ENCODE data around the gene ELP2.

ELP2 gene

GRCh38 chr18:36094431-36094830, 35.3 kb upstream of the ELP2 start:
- POLR2A ChIA-PET = interaction anchor here (0.6 kb wide), 1 partner anchor 53 kb away, joined by 3 read pairs; no protein-coding TSS in a partner anchor
- CTCF ChIA-PET = interaction anchor here (0.8 to 8.8 kb wide), 13 partner anchors 9 to 317 kb away, joined by 3 to 124 read pairs (median 5); partner anchors contain the start of genes ELP2 and SLC39A6
- DNase-seq (ENCODE audit: extremely low spot score) = no peak
- no peak for TF ChIP-seq CTCF (IDR thresholded peaks at IDR 0.05; ENCODE audit: control extremely low read depth, extremely low read depth, low read depth, missing control alignments)

- peak; percentile 34 for TF ChIP-seq CTCF (IDR thresholded peaks at IDR 0.05; ENCODE audit: control extremely low read depth, extremely low read depth, low read depth, missing control alignments)
- POLR2A ChIA-PET = no interaction called here
- DNase-seq (ENCODE audit: extremely low spot score) = peak; percentile 42
- CTCF ChIA-PET = interaction anchor here (0.6 to 8.8 kb wide), 22 partner anchors 10 to 477 kb away, joined by 3 to 124 read pairs (median 4); partner anchors contain the start of genes ELP2, FHOD3, MOCOS and SLC39A6
Observed at GRCh38 chr18:36095936-36096519, 33.7 kb upstream of the ELP2 start.

GRCh38 chr18:36096955-36097354, 32.7 kb upstream of the ELP2 start:
- TF ChIP-seq CTCF (IDR thresholded peaks at IDR 0.05; ENCODE audit: control extremely low read depth, extremely low read depth, low read depth, missing control alignments) = no peak
- POLR2A ChIA-PET = no interaction called here
- DNase-seq (ENCODE audit: extremely low spot score) = no peak
- CTCF ChIA-PET = interaction anchor here (8.8 kb wide), 1 partner anchor 188 kb away, joined by 124 read pairs; no protein-coding TSS in a partner anchor

- no peak for TF ChIP-seq CTCF (IDR thresholded peaks at IDR 0.05; ENCODE audit: control extremely low read depth, extremely low read depth, low read depth, missing control alignments)
- ChIA-PET CTCF (interaction anchor here (0.8 to 8.8 kb wide), 4 partner anchors 9 to 709 kb away, joined by 3 to 124 read pairs (median 4); no protein-coding TSS in a partner anchor), POLR2A (no interaction called here)
- DNase-seq (ENCODE audit: extremely low spot score) = no peak
Observed at GRCh38 chr18:36099311-36099710, 30.4 kb upstream of the ELP2 start.

GRCh38 chr18:36101943-36102342, 27.8 kb upstream of the ELP2 start:
- no peak for TF ChIP-seq CTCF (IDR thresholded peaks at IDR 0.05; ENCODE audit: control extremely low read depth, extremely low read depth, low read depth, missing control alignments)
- POLR2A ChIA-PET = no interaction called here
- CTCF ChIA-PET = interaction anchor here (1.1 to 2.2 kb wide), 3 partner anchors 19 to 183 kb away, joined by 3 to 9 read pairs (median 3); no protein-coding TSS in a partner anchor
- no peak for DNase-seq (ENCODE audit: extremely low spot score)

- no peak for TF ChIP-seq CTCF (IDR thresholded peaks at IDR 0.05; ENCODE audit: control extremely low read depth, extremely low read depth, low read depth, missing control alignments)
- ChIA-PET CTCF (interaction anchor here (1.6 kb wide), 1 partner anchor 10 kb away, joined by 5 read pairs; no protein-coding TSS in a partner anchor), POLR2A (no interaction called here)
- no peak for DNase-seq (ENCODE audit: extremely low spot score)
Observed at GRCh38 chr18:36104749-36105148, 24.9 kb upstream of the ELP2 start.
